Fibroblast of skin of right quadriceps (primary cell): Measurements from ENCODE around the gene SLC25A25.
"Not testable (repeated sequence)": the region's sequence is repeated elsewhere in the genome, so short reads cannot be mapped to it uniquely, and the experiment has no call there.

Experiments used
- DNase-seq: peaks from one replicate; pipeline ENCODE4 v3.0.0-alpha.2; 2013

Gene SLC25A25

DNA sequence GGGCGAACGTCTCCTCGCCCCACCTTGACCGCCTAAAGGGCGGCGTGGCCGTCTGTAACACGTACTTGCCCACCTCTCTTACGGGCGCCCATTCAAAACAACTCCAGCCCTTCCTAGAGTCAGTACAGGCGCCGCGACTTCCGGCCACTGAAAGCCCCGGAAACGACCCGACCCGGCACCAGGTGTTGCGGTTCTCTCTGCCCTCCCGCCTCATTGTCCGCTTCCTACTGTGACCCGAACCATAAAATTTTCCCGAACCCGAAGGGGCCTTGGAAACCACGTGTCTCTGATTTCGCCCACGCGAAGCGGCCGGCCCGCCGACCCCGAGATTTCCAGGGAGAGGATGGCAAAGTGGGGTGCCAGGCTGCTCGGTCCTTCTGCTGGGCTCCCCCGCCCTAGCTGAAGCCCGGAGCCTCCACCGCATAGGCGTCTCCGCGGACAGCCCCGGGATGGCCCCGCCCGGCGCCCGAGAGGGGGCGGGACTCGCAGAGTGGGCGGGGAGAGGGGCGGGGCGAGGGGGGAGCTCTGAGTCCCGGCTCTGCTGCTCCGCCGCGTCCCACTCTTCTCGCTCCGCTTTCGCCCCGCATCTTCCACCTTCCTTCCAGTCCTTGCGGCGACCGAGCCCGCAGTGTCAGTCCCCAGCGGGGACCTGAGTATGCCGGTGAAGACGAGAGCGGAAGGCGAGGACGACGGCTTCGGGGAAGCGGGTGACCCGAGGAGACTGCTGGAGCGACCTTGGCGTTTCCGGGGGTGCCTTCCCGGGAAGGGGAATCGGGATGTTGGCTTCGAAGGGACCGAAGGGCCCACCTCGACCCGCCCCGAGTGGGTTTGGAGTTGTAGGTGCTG is 60.2 kb downstream of the SLC25A25 start:
- peak; percentile 94 for DNase-seq

DNA sequence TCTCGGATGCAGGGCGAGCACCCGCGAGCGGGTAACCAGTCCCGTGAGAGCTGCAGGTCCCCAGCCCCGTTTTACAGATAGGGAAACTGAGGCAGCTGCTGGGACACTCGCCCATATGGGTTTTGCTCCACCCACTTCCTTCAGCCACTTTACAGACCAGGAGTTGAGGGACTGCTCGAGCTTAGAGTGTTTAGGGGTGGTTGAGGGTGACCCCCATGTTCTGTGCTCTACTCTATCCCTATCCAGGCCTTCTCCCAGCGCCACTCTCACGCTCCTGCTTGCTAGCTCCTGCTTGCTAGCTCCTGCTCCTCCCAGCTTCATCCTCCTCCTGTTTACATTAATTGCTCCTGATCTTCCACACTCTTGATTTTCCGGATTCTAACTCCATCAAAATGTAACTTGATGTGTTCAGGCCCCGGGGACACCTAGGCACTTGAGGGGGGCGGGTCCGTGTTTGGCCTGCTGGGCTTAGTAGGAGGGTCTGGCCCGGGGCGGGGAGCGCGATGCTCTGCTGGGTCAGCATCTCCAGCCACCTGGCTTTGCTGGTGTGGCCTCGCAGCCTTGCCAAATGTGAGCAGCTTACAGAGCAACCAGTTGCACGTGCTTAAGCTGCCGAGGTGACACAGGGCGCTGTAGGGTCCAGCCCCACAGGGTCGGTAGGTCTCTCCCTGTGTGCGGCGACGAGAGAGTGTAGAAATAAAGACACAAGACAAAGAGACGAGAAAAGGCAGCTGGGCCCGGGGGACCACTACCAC is 61.0 kb downstream of the SLC25A25 start:
- no peak for DNase-seq

DNA sequence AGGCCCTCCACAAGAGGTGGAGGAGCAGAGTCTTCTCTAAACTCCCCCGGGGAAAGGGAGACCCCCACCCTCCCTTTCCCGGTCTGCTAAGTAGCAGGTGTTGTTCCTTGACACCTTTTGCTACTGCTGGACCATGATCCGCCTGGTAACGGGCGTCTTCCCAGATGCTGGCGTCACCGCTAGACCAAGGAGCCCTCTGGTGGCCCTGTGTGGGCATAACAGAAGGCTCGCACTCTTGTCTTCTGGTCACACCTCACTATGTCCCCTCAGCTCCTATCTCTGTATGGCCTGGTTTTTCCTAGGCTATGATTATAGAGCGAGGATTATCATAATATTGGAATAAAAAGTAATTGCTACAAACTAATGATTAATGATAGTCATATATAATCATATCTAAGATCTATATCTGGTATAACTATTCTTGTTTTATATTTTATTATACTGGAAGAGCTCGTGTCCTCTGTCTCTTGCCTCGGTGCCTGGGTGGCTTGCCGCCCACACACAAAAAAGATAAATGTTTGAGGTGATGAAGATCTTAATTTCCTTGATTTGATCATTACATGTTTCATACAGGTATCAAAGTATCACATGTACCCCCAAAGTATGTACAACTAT is 62.1 kb downstream of the SLC25A25 start:
- not testable (repeated sequence) for DNase-seq

DNA sequence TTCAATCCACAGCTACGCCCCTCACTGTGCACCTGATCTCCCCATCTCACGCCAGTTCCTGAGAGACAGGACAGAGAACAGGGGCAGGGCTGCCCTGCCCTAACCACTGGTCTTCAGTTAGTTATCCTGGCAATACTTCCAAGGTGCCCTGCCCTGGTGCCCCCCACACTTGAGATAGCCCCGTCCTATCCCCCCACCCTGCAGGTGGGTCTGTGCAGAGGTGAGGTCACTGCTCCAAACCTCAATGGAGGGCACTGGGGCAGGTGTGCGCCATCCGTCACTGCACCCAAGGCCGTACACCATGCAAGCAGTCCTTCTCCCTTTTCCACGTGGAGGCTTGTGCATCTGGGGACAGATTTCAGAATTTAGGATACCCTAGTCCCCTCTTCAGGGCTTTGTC is 62.6 kb downstream of the SLC25A25 start:
- not testable (repeated sequence) for DNase-seq

DNA sequence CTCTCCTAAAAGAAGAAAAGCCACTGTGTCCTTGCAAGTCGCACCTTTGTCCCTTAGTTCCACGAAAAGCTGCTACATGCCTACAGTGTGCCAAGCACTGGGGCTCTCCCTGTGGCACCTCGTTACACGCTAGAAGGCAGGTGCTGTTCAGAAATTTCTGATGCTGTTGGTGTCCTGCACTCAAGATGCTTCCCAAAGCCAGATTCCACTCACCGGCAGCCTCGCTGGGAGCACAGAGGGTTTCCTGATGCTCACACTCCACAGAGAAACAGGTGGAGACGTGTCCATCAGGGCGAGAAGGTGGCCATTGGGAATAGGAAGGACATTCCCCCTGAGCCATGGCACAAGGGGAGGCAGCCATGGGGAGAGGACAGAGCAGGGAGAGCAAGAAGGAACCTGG is 63.3 kb downstream of the SLC25A25 start:
- DNase-seq = not testable (repeated sequence)

DNA sequence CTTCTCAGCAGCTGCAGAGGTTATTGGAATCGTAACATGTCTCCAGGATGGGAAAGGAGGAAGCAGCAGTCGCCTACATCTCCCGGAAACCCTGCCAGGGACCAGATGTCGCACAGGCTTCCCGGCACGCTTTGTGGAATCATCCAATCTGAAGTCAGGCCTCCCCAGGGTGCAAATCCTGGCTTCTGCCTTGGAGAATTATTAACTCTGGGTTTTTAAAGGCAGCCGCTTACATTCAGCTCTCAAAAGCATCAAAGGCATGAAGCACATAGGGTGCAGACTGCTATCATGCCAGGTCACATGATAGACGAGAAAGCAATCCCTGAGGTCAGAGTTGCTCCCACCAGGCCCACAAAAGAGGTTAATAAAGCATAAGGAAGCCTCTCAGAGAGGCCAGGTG is 64.1 kb downstream of the SLC25A25 start:
- not testable (repeated sequence) for DNase-seq

DNA sequence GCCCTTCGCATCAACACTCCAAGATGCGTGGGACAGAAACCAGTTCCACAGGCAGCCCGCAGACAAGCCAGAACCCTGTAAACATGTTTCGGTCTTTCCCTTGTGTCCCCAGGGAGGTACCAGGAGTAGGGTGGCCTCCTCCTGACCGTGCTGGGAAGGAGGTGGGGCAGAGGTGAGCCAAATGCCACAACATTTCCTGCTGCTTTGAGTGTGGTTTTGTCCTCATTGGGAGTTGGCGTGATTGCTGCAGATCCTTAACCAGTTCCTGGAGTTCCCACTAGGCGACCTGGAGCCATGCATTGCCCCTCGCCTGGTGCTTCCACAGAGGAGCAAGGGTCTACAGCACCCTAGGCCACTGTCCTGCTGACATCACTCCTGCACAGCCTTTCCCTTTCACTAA is 67.5 kb downstream of the SLC25A25 start:
- not testable (repeated sequence) for DNase-seq

DNA sequence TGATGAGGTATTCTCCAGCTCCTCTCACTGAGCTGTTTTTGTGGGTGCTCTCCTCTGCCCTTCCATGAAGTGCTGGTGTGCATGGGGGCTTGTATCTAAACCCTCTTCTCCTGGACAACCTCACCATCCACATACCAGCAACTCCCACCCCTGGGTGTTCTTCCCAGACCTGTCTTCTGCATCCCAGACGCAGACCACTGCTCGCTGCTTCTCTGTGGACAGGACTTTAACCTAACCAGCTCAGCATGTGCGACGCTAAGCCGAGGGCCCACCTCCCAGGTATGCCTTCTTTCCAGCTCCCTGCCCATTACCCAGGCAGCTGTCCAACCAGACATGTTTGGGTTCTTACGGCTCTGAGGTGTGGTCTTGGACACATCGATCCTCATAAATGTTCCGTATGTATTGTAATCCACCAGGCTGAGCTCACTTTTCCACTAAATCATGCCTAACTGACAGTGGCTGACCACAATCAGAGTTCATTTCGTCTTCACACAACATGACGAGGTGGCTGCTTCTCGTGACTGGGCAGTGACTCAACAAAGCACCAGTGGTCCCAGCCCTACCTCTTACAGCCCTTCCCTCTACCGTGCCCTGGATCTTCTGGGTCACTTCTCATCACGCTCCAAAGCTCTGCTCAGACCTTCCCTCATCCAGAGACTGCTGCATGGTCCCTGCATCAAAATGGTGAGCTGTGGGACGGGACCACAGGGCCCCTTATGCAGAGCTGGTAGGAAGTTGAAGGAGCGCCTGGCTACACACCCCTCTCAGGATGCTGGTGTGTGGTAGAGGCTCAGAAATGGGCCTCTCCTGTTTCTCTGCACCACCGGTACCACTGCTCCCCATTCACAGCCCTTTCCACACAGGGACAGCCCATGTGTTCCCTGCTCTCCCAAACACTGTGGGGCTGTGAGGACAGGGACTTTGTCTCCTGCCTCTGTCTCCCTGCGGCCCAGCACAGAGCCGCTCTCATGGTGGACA is 69.1 kb downstream of the SLC25A25 start:
- DNase-seq = peak; percentile 70

DNA sequence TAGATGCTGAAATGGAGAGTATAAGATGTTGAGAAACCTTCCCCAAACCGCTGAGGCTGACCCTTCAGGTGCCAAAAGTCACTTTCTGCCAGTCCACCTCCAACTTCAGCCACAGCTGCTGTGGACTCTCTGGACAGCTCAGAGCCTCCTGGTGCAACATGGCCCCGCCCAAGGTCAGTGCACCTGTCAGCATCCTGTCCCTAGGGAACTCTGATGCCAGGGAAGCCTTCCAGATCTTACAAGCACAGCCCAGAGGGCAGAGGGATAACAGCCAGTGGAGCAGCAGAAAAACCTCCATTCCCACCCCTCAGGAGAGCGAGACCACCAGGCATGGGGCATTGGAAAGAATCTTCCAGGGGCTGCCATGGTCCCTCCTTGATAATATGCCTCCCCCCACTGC is 70.0 kb downstream of the SLC25A25 start:
- no peak for DNase-seq

DNA sequence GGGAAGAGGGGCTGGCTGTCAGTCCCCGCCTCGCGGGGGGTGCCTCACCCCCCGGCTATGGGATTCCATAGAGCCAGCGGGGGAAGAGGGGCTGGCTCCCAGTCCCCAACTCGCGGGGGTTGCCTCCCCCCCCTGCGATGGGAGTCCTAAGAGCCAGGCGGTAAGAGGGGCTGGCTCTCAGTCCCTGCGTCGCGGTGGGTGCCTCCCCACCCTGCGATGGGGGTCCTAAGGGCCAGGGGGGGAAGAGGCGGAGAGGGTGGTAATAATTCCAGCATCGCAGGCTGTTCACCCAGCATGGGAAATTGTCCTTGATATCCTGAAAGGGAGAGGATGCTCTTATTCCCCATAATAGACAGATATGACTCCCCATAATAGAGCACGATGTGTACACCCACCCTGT is 71.6 kb downstream of the SLC25A25 start:
- DNase-seq = no peak

DNA sequence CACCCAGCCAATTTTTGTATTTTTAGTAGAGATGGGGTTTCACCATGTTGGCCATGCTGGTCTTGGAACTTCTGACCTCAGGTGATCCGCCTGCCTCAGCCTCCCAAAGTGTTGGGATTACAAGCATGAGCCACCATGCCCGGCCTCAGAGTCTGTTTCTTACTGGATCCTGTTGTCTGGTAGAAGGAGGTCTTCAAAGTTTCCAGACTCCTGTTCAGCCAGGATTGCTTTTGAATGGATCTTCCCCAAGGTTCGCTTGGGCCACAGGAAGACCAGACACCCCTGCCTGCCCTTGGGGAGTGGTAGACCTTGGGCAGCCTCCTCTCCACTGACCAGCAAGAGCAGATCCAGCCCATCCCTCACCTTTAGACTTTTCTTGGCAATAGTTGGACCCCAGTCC is 73.6 kb downstream of the SLC25A25 start:
- DNase-seq = no peak

DNA sequence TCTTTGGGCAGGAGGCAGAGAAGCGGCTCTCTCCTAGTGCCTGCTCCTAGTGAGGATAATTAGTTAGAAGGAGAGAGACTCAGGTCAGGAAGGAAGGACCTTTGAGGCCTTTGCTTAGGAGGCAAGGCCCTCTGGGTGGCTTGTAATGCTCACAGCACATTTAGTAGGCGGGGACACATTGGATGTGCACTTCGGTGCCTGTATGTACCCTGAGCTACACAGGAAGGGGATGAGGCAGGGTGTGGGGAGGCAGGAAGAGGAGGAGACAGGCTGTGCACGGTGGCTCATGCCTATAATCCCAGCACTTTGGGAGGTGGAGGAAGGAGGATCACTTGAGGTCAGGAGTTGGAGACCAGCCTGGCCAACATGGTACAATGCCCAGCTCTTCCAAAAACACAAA is 74.0 kb downstream of the SLC25A25 start:
- DNase-seq = no peak

DNA sequence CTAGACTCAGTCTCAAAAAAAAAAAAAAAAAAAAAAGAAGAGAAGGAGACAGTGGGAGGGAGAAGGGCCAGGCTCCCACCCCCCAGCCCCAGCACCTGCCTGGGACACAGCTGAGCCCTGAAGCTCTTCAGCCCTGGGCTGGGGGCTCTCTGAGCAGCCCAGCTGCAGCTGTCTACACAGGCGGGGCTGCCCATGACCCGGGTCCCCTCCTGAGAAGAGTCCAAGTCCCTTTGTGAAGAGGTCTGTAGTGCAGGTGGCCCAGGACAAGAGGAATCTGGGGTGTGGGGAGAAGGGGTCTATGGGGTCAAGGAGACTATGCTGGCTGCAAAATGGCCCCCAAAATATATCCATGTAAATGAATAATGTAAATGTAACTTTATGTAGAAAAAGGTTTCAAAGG is 74.6 kb downstream of the SLC25A25 start:
- no peak for DNase-seq

DNA sequence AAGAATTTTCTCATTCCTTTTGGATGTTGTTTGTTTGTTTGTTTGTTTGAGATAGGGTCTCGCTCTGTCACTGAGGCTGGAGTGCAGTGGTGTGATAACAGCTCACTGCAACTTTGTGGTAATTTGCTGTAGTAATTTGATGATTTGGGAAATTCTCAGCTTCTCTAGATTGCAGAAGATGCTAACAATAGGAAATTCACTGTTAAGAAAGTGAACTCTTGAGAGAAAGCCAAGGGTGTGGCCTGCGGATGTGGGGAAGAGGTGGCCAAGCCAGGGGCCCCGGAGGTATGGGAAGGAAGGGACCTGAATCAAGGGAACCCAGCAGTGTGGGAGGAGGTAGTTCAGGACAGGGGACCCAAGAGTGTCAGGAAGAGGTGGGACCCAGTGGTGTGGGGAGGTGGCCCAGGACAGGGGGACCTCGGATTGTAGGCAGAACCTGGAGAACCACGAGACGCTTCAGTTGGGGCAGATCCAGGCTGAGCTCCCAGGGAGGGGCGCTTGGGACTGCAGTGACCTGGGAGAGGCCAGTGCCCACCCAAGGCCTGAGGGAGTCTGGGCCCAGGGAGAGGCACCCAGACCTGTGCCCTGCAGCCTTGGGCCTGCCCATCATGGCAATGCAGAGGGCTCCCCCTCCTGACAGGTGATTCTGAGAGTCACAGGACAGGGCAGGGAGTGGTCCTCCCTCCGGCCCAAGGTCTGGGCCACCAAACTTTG is 75.7 kb downstream of the SLC25A25 start:
- DNase-seq = no peak

DNA sequence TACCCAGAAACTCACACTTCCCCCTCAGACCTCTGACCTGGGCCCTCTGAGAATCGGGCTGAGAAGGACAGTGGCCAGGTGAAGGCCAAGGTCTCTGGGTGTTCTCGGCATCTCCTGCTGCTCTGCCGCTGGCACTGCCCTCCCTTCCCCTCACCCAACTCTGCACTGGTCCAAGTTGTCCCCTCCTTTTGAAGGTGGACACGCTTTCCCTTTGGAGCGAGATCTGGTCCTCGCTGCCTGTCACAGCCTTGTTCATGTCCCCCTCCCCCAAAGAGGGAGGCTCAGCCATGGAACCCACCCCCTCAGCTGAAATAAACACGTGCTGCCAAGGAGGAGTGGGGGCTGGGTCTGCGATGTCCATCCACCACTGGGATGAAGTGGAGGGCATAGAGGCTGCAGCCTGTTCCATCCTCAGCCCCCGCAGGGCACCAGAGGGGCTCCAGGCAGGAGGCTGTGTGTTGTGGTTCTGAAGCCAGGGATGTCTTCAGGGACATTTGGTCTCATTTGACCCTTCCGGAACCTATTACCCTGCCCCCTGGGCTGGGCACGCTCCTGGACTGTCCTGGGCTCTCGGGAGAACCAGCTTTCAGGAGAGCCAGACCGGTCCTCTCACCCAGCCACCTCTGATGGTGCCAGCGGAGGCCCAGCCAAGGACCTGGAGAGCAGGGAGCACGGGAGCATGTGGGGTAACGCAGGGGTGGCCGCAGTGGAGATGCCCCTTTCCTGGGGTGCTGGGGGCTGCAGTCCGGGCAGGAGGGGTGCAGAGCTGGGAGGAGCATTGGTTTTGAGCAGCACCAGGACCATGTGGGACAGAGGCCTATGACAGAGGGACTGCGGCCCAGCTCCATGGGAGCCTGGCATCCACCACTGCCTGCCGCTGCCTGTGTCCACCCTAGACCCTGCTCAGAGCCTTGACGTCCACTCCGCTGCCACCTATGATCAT is 76.5 kb downstream of the SLC25A25 start:
- DNase-seq = no peak

DNA sequence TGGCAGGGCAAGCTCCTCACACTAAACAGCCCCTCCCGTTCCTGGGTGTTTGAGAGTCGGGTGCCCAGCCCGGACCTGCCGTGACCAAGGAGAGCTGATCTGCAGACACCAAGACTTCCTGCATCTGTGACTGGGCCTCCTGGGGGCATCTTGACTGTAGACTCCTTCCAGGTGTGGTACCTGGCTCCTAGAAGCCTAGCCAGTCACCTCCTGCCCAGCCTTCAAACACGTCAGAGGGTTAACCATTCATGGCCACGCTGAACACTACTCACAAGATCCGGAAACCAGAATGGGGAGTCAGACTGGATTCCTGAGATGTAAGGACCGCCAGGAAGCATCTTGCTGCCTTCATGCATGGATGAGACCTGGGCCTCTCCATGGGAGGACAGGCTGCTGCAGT is 77.5 kb downstream of the SLC25A25 start:
- no peak for DNase-seq

DNA sequence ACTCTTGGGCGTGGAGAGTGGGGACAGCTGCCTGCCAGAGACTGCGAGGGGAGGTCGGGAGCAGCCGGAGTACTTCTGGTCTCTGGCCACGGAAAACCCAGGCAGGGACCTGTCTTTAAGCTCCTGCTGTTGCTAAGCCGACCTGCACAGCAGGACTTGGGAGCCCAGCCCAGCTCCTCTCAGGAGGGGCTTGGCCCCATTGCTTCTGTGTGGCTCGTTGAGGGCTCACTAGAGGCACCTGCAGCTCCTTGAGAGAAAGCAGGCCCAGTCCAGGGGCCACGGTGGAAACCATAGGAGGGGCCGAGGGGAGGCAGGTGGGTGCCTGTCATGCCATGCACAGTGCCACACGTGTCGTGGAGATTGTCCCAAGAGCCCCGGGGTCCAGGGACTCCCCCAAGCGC is 77.9 kb downstream of the SLC25A25 start:
- DNase-seq = no peak

DNA sequence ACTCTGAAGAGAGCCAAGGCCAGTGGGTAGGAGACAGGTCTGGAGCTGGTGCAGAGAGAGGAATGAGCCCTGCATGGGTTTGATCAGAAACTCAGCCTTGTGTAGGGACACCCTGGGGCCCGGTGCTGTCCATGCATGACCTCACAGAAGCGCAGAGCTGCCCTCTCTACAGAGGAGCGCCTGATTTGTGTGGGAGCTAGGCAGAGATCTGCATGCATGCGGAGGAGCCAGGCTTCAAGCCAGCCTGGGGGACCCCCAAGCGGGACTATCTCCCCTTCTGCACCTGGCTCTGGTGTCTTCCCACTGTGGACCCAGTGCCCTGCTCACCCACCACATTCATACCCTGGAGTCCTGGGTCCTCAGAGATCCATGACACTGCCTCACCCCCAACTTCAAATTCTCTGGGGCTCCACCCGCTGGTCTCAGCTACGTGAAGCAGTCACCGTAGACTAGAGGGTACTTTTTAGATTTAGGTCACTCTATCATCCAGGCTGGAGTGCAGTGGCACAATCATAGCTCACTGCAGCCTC is 78.6 kb downstream of the SLC25A25 start:
- DNase-seq = no peak

DNA sequence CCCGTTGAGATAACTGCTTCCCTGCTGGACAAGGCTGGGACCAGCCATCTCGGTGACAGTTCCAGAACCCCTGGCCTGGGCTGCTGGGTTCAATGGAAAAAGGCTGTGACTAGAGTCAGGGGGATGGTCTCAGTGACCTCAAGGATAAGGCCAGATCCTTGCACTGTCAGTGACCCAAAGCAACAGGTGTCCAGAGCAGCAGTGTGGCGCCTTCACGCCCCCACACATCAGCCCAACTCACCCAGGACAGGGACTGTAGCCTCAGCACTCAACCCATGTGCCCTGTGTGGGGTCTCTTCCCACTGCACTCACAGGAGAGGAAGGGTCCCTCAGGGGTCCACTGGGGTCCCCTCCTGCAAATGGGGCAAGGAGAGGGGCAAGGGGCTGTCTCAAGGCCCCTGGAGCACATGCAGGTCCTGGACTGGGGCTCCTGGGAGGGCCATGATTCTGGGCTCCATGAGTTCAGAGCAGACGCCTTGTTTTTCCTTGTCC is 80.5 kb downstream of the SLC25A25 start:
- DNase-seq = no peak

DNA sequence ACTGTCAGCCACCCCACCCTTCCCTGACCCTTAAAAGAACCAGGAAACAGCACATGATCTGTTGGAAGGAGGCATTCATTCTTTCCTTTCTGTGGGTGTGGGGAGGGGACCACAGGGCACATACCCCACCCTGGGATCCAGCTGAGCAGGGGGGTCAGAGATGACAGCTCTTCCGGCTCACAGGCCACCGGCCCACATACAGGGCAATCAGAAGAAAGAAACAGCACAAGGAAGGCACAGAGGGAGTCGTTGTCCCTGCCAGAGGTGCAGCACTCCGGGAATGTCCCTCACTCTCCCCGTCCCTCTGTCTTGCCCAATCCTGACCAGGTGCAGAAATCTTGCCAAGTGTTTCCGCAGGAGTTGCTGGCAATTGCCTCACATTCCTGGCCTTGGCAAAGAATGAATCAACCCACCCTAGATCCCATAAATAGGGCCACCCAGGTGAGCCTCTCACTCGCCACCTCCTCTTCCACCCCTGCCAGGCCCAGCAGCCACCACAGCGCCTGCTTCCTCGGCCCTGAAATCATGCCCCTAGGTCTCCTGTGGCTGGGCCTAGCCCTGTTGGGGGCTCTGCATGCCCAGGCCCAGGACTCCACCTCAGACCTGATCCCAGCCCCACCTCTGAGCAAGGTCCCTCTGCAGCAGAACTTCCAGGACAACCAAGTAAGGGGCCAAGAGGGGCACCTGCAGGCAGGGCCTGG is 81.1 kb downstream of the SLC25A25 start, which contains the start of gene LCN2:
TSS of gene LCN2 (plus strand) at position 453 of the 701 bp plus-strand sequence. CDS start at position 526, 73 bp downstream.
- DNase-seq = no peak
